HepG2 (cell line): ENCODE measurements around the gene SHTN1. TPM values are rescaled to one million over a fixed set of nuclear protein-coding genes. Genes with fewer than 3 reads are reported as not detected.

Source experiments
- EZH2 ChIP-seq: conservative IDR thresholded peaks from 2 replicates; pipeline ENCODE4 v1.6.1; 2012; ENCODE audit warnings: mild to moderate bottlenecking, low read depth, low read length, moderate library complexity
- HHEX ChIP-seq: IDR thresholded peaks from 2 replicates; pipeline ENCODE4 v1.6.1; 2016; ENCODE audit warnings: control low read depth
- HNRNPLL ChIP-seq: fragments of 200-400 bp; formaldehyde crosslinking; IDR thresholded peaks from 2 replicates; pipeline ENCODE4 v1.6.1; 2017; ENCODE audit warnings: mild to moderate bottlenecking, low read depth, low read length; ENCODE audit not compliant: poor library complexity, severe bottlenecking
- HOXA5 ChIP-seq: sonication (generic); formaldehyde crosslinking; IDR thresholded peaks from 2 replicates; pipeline ENCODE4 v1.4.0; 2020; ENCODE audit warnings: missing genetic modification reagents
- LCORL ChIP-seq, 2 experiments: fragments of 450-650 bp in 1 of 2; sonication (generic) in 1 of 2; formaldehyde crosslinking in 1 of 2; IDR thresholded peaks; 2 replicates each; pipeline versions ENCODE4 v1.5.0 to v1.6.1; 2017 to 2020; ENCODE audit warnings: antibody characterized with exemption in 1 of 2, missing genetic modification reagents in 1 of 2
- NR3C1 ChIP-seq: sonication (generic); formaldehyde crosslinking; IDR thresholded peaks from 2 replicates; pipeline ENCODE4 v1.4.0; 2020; ENCODE audit warnings: missing genetic modification reagents
- POLR2A ChIP-seq, 2 experiments: IDR thresholded peaks; 2 replicates each; pipeline ENCODE4 v1.6.1; 2011; ENCODE audit warnings: low read depth in 2 of 2, low read length in 2 of 2, mild to moderate bottlenecking in 1 of 2, moderate library complexity in 1 of 2; ENCODE audit not compliant: insufficient read depth in 1 of 2
- SRY ChIP-seq: sonication (generic); formaldehyde crosslinking; IDR thresholded peaks from 2 replicates; pipeline ENCODE4 v1.8.0; 2022; ENCODE audit warnings: mild to moderate bottlenecking, missing genetic modification reagents
- TOPORS ChIP-seq: sonication (generic); formaldehyde crosslinking; IDR thresholded peaks from 2 replicates; pipeline ENCODE4 v1.8.0; 2023; ENCODE audit warnings: mild to moderate bottlenecking, missing genetic modification reagents
- XRCC5 ChIP-seq: fragments of 200-400 bp; formaldehyde crosslinking; optimal IDR thresholded peaks from 2 replicates; pipeline ENCODE3; 2017; ENCODE audit warnings: mild to moderate bottlenecking, low read length
- YEATS4 ChIP-seq: sonication (generic); formaldehyde crosslinking; IDR thresholded peaks from 2 replicates; pipeline ENCODE4 v1.4.0; 2020; ENCODE audit warnings: missing genetic modification reagents, borderline replicate concordance
- ZFYVE20 ChIP-seq: sonication (generic); formaldehyde crosslinking; IDR thresholded peaks from 2 replicates; pipeline ENCODE4 v1.8.0; 2023; ENCODE audit warnings: low read depth, mild to moderate bottlenecking, moderate library complexity, missing genetic modification reagents, borderline replicate concordance
- ZKSCAN1 ChIP-seq: fragments of 150-350 bp; IDR thresholded peaks from 2 replicates; pipeline ENCODE4 v1.6.1; 2014; ENCODE audit warnings: low read length
- ZKSCAN8 ChIP-seq: IDR thresholded peaks from 2 replicates; pipeline ENCODE4 v1.6.1; 2016; ENCODE audit warnings: borderline replicate concordance, missing genetic modification reagents, missing compliant biosample characterization
- ZMYM3 ChIP-seq: sonication (generic); formaldehyde crosslinking; IDR thresholded peaks from 2 replicates; pipeline ENCODE4 v1.5.1; 2020; ENCODE audit warnings: mild to moderate bottlenecking, missing genetic modification reagents
- ZNF264 ChIP-seq: sonication (generic); formaldehyde crosslinking; IDR thresholded peaks from 2 replicates; pipeline ENCODE4 v1.4.0; 2020; ENCODE audit warnings: missing genetic modification reagents
- ZNF350 ChIP-seq: sonication (generic); formaldehyde crosslinking; IDR thresholded peaks from 2 replicates; pipeline ENCODE4 v1.4.0; 2020; ENCODE audit warnings: mild to moderate bottlenecking, low read depth, missing genetic modification reagents, borderline replicate concordance
- ZNF430 ChIP-seq: sonication (generic); formaldehyde crosslinking; IDR thresholded peaks from 2 replicates; pipeline ENCODE4 v1.9.0; 2021; ENCODE audit warnings: mild to moderate bottlenecking, missing genetic modification reagents
- ZNF484 ChIP-seq: sonication (generic); formaldehyde crosslinking; IDR thresholded peaks from 2 replicates; pipeline ENCODE4 v1.5.1; 2020; ENCODE audit warnings: mild to moderate bottlenecking, low read depth, missing genetic modification reagents, borderline replicate concordance
- ZNF549 ChIP-seq: sonication (generic); formaldehyde crosslinking; IDR thresholded peaks from 2 replicates; pipeline ENCODE4 v1.5.0; 2020; ENCODE audit warnings: missing genetic modification reagents
- ZNF567 ChIP-seq: sonication (generic); formaldehyde crosslinking; IDR thresholded peaks from 2 replicates; pipeline ENCODE4 v1.8.1; 2023; ENCODE audit warnings: mild to moderate bottlenecking, missing genetic modification reagents, borderline replicate concordance
- ZNF672 ChIP-seq: sonication (generic); formaldehyde crosslinking; IDR thresholded peaks from 2 replicates; pipeline ENCODE4 v1.8.1; 2022; ENCODE audit warnings: missing genetic modification reagents
- ZNF713 ChIP-seq: sonication (generic); formaldehyde crosslinking; IDR thresholded peaks from 2 replicates; pipeline ENCODE4 v1.4.0; 2020; ENCODE audit warnings: mild to moderate bottlenecking, missing genetic modification reagents
- ZNF768 ChIP-seq: sonication (generic); formaldehyde crosslinking; IDR thresholded peaks from 2 replicates; pipeline ENCODE4 v1.4.0; 2020; ENCODE audit warnings: missing genetic modification reagents
- ZSCAN31 ChIP-seq: sonication (generic); formaldehyde crosslinking; IDR thresholded peaks from 2 replicates; pipeline ENCODE4 v1.5.0; 2020; ENCODE audit warnings: low read depth, mild to moderate bottlenecking, missing genetic modification reagents
- polyA plus RNA-seq, 8 experiments: library from polyadenylated mRNA; depleted of rRNA in 3 of 8; stranded (reverse) in 7 of 8; unstranded in 1 of 8; fragments of >200 nt; fragmentation: Illumina TruSeq in 4 of 8; extraction: Trizol in 4 of 8; gene quantifications; 2 replicates each; pipeline versions ENCODE4 v1.2.1 to v1.2.3, GENCODE V29; 2011 to 2016; ENCODE audit warnings: low read depth in 4 of 8, missing spikeins in 1 of 8, mixed read lengths in 1 of 8; ENCODE audit not compliant: insufficient read depth in 1 of 8
- total RNA-seq, 5 experiments: library from RNA; depleted of rRNA; stranded (reverse); fragments of >200 nt; fragmentation: Illumina TruSeq; extraction: Trizol; gene quantifications; 2 replicates each; pipeline ENCODE4 v1.2.3, GENCODE V29; 2016; ENCODE audit warnings: low read depth in 1 of 5
- TF ChIP-seq, protein P1 (sequence below): sonication (generic); formaldehyde crosslinking; IDR thresholded peaks from 2 replicates; pipeline ENCODE4 v1.4.0; 2020; ENCODE audit warnings: mild to moderate bottlenecking, missing genetic modification reagents
- TF ChIP-seq, protein P2 (sequence below): sonication (generic); formaldehyde crosslinking; IDR thresholded peaks from 2 replicates; pipeline ENCODE4 v1.9.0; 2021; ENCODE audit warnings: missing genetic modification reagents, borderline replicate concordance
- TF ChIP-seq, protein P3 (sequence below): sonication (generic); formaldehyde crosslinking; IDR thresholded peaks from 2 replicates; pipeline ENCODE4 v1.9.0; 2022; ENCODE audit warnings: missing genetic modification reagents, mild to moderate bottlenecking, borderline replicate concordance

Gene SHTN1
- total and polyA plus RNA-seq, 2 of the 13 experiments (the other 11 are each of a cell fraction or from before 2014, with no cell fraction given) = 11.3 to 15.6 TPM

DNA sequence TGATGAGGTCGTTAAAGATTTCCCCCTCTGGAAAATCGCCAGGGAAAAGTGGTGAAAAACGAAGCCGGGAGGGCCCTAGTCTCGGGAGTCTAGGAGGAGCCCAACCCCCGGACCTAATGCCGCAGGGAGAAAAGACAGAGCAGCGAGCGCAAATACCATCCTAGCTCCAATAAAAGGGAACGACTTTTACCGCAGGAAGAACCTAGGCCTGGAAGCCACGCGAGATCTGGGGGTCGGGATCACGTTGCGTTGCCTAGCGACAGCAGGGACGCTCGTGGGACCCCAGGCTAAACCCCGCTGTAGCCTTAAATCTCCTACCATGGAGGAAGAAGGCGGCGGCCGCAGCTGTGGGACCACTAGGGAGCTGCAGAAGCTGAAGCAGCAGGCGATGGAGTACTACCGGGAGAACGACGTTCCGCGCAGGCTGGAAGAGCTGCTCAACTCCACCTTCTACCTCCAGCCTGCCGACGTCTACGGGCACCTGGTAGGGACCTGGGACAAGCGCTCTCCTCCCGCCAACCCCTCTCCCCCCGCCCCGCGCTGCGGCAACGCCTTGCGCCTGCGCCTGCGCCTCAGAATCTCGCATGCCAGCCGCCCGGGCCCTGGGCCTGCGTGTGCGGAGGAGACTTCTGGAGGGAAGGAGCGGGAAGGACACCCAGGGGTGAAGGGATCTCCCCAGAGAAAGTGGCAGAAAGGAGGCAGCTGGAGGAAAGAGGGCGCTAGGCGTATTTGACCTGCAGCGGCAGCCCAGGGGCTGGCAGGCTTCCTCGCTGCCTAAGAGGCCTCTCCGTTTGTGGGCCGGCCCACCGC, 155.5 kb downstream of the SHTN1 start, which contains the start of gene ENO4 (continued):
- TF ChIP-seq, protein P1, sequence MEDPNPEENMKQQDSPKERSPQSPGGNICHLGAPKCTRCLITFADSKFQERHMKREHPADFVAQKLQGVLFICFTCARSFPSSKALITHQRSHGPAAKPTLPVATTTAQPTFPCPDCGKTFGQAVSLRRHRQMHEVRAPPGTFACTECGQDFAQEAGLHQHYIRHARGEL (CRISPR knock-in tag) = no peak
- TF ChIP-seq ZKSCAN8 (no peak), HHEX (CRISPR knock-in tag) (no peak), ZSCAN31 (CRISPR knock-in tag) (no peak), ZMYM3 (CRISPR knock-in tag) (no peak), YEATS4 (CRISPR knock-in tag) (no peak), HOXA5 (CRISPR knock-in tag) (no peak), ZNF768 (no peak), ZKSCAN1 (no peak), ZFYVE20 (CRISPR knock-in tag) (no peak), ZNF264 (CRISPR knock-in tag) (no peak), ZNF350 (CRISPR knock-in tag) (no peak), ZNF484 (CRISPR knock-in tag) (no peak), EZH2 (0 out of 2 replicates have a peak, but pooled peaks have one; percentile 41), LCORL (IDR thresholded peaks at IDR 0.05) (no peak), LCORL (CRISPR knock-in tag; IDR thresholded peaks at IDR 0.05) (no peak), ZNF549 (no peak), TOPORS (CRISPR knock-in tag) (no peak), XRCC5 (no peak), ZNF713 (CRISPR knock-in tag) (no peak), POLR2A (IDR thresholded peaks at IDR 0.05; ENCODE audit: insufficient read depth in 1 of 2, low read depth in 2 of 2, low read length in 2 of 2) (peak in 1 of 2 experiments; percentile 43; a peak in 1 of 4 replicates), ZNF567 (CRISPR knock-in tag) (no peak), SRY (CRISPR knock-in tag) (peak; percentile 14; the same call in 1 of the 2 replicates), HNRNPLL (no peak), ZNF430 (CRISPR knock-in tag) (no peak), ZNF672 (CRISPR knock-in tag) (no peak), NR3C1 (no peak)
- TF ChIP-seq, protein P2, sequence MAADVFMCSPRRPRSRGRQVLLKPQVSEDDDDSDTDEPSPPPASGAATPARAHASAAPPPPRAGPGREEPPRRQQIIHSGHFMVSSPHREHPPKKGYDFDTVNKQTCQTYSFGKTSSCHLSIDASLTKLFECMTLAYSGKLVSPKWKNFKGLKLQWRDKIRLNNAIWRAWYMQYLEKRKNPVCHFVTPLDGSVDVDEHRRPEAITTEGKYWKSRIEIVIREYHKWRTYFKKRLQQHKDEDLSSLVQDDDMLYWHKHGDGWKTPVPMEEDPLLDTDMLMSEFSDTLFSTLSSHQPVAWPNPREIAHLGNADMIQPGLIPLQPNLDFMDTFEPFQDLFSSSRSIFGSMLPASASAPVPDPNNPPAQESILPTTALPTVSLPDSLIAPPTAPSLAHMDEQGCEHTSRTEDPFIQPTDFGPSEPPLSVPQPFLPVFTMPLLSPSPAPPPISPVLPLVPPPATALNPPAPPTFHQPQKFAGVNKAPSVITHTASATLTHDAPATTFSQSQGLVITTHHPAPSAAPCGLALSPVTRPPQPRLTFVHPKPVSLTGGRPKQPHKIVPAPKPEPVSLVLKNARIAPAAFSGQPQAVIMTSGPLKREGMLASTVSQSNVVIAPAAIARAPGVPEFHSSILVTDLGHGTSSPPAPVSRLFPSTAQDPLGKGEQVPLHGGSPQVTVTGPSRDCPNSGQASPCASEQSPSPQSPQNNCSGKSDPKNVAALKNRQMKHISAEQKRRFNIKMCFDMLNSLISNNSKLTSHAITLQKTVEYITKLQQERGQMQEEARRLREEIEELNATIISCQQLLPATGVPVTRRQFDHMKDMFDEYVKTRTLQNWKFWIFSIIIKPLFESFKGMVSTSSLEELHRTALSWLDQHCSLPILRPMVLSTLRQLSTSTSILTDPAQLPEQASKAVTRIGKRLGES (CRISPR knock-in tag) = no peak
- TF ChIP-seq, protein P3, sequence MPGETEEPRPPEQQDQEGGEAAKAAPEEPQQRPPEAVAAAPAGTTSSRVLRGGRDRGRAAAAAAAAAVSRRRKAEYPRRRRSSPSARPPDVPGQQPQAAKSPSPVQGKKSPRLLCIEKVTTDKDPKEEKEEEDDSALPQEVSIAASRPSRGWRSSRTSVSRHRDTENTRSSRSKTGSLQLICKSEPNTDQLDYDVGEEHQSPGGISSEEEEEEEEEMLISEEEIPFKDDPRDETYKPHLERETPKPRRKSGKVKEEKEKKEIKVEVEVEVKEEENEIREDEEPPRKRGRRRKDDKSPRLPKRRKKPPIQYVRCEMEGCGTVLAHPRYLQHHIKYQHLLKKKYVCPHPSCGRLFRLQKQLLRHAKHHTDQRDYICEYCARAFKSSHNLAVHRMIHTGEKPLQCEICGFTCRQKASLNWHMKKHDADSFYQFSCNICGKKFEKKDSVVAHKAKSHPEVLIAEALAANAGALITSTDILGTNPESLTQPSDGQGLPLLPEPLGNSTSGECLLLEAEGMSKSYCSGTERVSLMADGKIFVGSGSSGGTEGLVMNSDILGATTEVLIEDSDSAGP (CRISPR knock-in tag) = 0 out of 2 replicates have a peak, but pooled peaks have one; percentile 9
